ENCODE data around the gene UBA5.

UBA5 gene

DNA sequence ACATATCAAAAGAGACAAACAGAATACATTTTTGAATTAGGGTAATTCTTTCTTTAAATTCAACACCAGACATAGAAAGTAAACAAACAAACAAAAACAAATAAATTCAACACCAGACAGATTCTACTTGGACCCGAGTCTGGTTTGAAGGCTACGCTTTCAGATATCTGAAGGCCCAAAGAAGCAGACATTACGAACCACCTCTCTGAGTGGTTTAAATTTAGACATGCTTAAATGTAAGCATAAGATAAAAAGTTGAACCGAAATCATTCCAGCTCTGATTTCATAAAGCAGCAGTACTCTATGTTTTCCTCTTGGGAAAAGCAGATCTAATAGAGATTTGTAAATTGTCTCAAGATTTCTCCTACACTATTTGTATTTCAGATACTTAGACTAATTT is 29.9 kb downstream of the UBA5 start:
- Histone ChIP-seq H2AFZ (ENCODE audit: low read length) (no peak overlapping the region), H3K27ac (ENCODE audit: low read depth, low read length, poor library complexity, severe bottlenecking) (no peak overlapping the region), H3K9me3 (ENCODE audit: low read length) (no peaks in the 10 kb centered on the region), H3K9ac (ENCODE audit: low read length) (no peak overlapping the region), H4K20me1 (ENCODE audit: insufficient read depth, low read length) (no peaks in the 10 kb centered on the region), H3K4me1 (ENCODE audit: insufficient read depth, low read length, severe bottlenecking) (no peaks in the 10 kb centered on the region), H3F3A (ENCODE audit: insufficient read depth, low read length) (no peaks in the 10 kb centered on the region), H3K4me3 (ENCODE audit: low read depth, low read length, poor library complexity, severe bottlenecking) (no peak overlapping the region), H3K9me2 (ENCODE audit: low read depth, low read length) (no peaks in the 10 kb centered on the region), H3K79me2 (ENCODE audit: insufficient read depth, low read length) (no peaks in the 10 kb centered on the region), H3K36me3 (ENCODE audit: insufficient read depth, low read length) (peaks cover 51% of the 10 kb centered on the region), H3K4me2 (ENCODE audit: low read length) (no peak overlapping the region), H3K27me3 (ENCODE audit: insufficient read depth, low read length) (no peaks in the 10 kb centered on the region)
- TF ChIP-seq EZH2 (IDR thresholded peaks at IDR 0.05; ENCODE audit: borderline replicate concordance, low read length), result no peak
- TF ChIP-seq, protein P1, sequence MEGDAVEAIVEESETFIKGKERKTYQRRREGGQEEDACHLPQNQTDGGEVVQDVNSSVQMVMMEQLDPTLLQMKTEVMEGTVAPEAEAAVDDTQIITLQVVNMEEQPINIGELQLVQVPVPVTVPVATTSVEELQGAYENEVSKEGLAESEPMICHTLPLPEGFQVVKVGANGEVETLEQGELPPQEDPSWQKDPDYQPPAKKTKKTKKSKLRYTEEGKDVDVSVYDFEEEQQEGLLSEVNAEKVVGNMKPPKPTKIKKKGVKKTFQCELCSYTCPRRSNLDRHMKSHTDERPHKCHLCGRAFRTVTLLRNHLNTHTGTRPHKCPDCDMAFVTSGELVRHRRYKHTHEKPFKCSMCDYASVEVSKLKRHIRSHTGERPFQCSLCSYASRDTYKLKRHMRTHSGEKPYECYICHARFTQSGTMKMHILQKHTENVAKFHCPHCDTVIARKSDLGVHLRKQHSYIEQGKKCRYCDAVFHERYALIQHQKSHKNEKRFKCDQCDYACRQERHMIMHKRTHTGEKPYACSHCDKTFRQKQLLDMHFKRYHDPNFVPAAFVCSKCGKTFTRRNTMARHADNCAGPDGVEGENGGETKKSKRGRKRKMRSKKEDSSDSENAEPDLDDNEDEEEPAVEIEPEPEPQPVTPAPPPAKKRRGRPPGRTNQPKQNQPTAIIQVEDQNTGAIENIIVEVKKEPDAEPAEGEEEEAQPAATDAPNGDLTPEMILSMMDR (IDR thresholded peaks at IDR 0.05; ENCODE audit: low read length), result no peak

DNA sequence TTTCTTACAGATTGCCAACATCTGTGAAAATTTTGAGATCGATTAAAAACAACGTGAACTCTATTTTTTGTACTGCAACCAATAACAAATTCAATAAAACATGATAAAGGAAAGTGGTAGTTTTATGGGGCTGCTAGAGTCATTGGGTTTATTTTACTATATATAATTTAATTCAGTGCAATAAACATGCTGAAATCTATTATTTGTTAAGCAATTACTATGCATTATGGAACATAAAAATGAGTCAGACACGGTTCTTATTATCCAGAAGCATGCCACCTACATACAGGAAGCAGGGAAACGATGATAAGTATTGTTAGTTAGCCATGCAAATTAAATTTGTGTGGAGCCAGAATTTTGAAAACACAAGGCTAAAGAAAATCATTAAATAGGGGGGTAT is 34.9 kb downstream of the UBA5 start:
- H3K36me3 ChIP-seq (ENCODE audit: insufficient read depth, low read length), result peaks cover 38% of the 10 kb centered on the region; the same call in 1 of the 2 replicates
- no peaks in the 10 kb centered on the region for H3K4me1 ChIP-seq (ENCODE audit: insufficient read depth, low read length, severe bottlenecking)
- no peak for TF ChIP-seq EZH2 (IDR thresholded peaks at IDR 0.05; ENCODE audit: borderline replicate concordance, low read length)
- TF ChIP-seq, protein P1 (IDR thresholded peaks at IDR 0.05; ENCODE audit: low read length), result no peak

DNA sequence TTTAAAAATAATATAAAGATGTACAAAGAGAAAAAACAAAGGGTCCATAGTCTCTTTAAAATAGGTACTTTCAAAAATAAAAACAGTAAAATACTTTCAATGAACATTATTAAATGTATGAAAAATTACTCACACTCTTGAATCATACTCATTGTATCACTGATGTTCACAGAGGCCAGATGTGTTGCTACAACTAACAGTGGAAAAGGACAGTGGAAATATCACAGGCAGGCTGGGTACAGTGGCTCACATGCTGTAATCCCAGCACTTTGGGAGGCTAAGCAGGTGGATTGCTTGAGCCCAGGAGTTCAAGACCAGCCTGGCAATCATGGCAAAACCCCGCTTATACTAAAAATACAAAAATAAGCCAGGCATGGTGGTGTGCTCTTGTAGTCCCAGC is 35.3 kb downstream of the UBA5 start:
- no peaks in the 10 kb centered on the region for H3K9me2 ChIP-seq (ENCODE audit: low read depth, low read length)
- H3F3A ChIP-seq (ENCODE audit: insufficient read depth, low read length), result no peaks in the 10 kb centered on the region
- TF ChIP-seq EZH2 (IDR thresholded peaks at IDR 0.05; ENCODE audit: borderline replicate concordance, low read length), result no peak
- TF ChIP-seq, protein P1 (IDR thresholded peaks at IDR 0.05; ENCODE audit: low read length), result no peak
- H2AFZ ChIP-seq (ENCODE audit: low read length), result no peak overlapping the region
- H3K9ac ChIP-seq (ENCODE audit: low read length), result no peak overlapping the region
- H3K27me3 ChIP-seq (ENCODE audit: insufficient read depth, low read length), result no peaks in the 10 kb centered on the region
- no peak overlapping the region for H3K4me2 ChIP-seq (ENCODE audit: low read length)
- no peaks in the 10 kb centered on the region for H3K79me2 ChIP-seq (ENCODE audit: insufficient read depth, low read length)
- no peak overlapping the region for H3K27ac ChIP-seq (ENCODE audit: low read depth, low read length, poor library complexity, severe bottlenecking)
- no peaks in the 10 kb centered on the region for H3K4me1 ChIP-seq (ENCODE audit: insufficient read depth, low read length, severe bottlenecking)
- H3K4me3 ChIP-seq (ENCODE audit: low read depth, low read length, poor library complexity, severe bottlenecking), result no peak overlapping the region
- no peaks in the 10 kb centered on the region for H3K9me3 ChIP-seq (ENCODE audit: low read length)
- peaks cover 38% of the 10 kb centered on the region; the same call in 1 of the 2 replicates for H3K36me3 ChIP-seq (ENCODE audit: insufficient read depth, low read length)
- H4K20me1 ChIP-seq (ENCODE audit: insufficient read depth, low read length), result no peaks in the 10 kb centered on the region

More for the DNA sequence above, 34.9 kb downstream of the UBA5 start:
- H3K27ac ChIP-seq (ENCODE audit: low read depth, low read length, poor library complexity, severe bottlenecking), result no peak overlapping the region
- H3K4me3 ChIP-seq (ENCODE audit: low read depth, low read length, poor library complexity, severe bottlenecking), result no peak overlapping the region
- H3F3A ChIP-seq (ENCODE audit: insufficient read depth, low read length), result no peaks in the 10 kb centered on the region
- no peak overlapping the region for H2AFZ ChIP-seq (ENCODE audit: low read length)
- H3K27me3 ChIP-seq (ENCODE audit: insufficient read depth, low read length), result no peaks in the 10 kb centered on the region
- no peaks in the 10 kb centered on the region for H3K9me3 ChIP-seq (ENCODE audit: low read length)
- H4K20me1 ChIP-seq (ENCODE audit: insufficient read depth, low read length), result no peaks in the 10 kb centered on the region
- no peak overlapping the region for H3K4me2 ChIP-seq (ENCODE audit: low read length)
- H3K9ac ChIP-seq (ENCODE audit: low read length), result no peak overlapping the region
- H3K79me2 ChIP-seq (ENCODE audit: insufficient read depth, low read length), result no peaks in the 10 kb centered on the region
- no peaks in the 10 kb centered on the region for H3K9me2 ChIP-seq (ENCODE audit: low read depth, low read length)
